DND-41 (cell line): ENCODE results near the gene TTLL5.
A peak's percentile ranks its signal among the peaks of the same experiment; 100 is the strongest.

Experiments used
- ATAC-seq: fragments of 200-7000 bp; cut with Tn5 transposase; 3 replicates; pipeline ENCODE4 v1.9.1; 2021; ENCODE audit warnings: low read depth; ENCODE audit not compliant: insufficient read depth
- DNase-seq: peaks from one replicate; pipeline ENCODE4 v3.0.0-alpha.2; 2020
- H2AFZ ChIP-seq: 2 replicates; pipeline ENCODE4 v1.6.0; 2012; ENCODE audit warnings: low read depth, low read length
- H3K27ac ChIP-seq: 2 replicates; pipeline ENCODE4 v1.5.1; 2012; ENCODE audit warnings: low read length, inconsistent platforms
- H3K27me3 ChIP-seq: fragments of 200-600 bp; sonication (generic); 2 replicates; pipeline ENCODE4 v1.6.0; 2012; ENCODE audit warnings: low read length, mild to moderate bottlenecking, inconsistent platforms; ENCODE audit not compliant: insufficient read depth, poor library complexity
- H3K36me3 ChIP-seq: 2 replicates; pipeline ENCODE4 v1.5.1; 2012; ENCODE audit warnings: low read length, inconsistent platforms; ENCODE audit not compliant: insufficient read depth
- H3K4me1 ChIP-seq: 2 replicates; pipeline ENCODE4 v1.5.1; 2012; ENCODE audit warnings: mild to moderate bottlenecking, low read length; ENCODE audit not compliant: insufficient read depth
- H3K4me2 ChIP-seq: 2 replicates; pipeline ENCODE4 v1.6.0; 2012; ENCODE audit warnings: mild to moderate bottlenecking, moderate library complexity, low read length, inconsistent platforms; ENCODE audit not compliant: insufficient read depth
- H3K4me3 ChIP-seq, 2 experiments: fragments of 200-600 bp in 1 of 2; shearing (Covaris generic) in 1 of 2; 2 replicates each; pipeline ENCODE4 v1.5.1; 2012 to 2016; ENCODE audit warnings: inconsistent platforms in 2 of 2, low read length in 2 of 2, mild to moderate bottlenecking in 2 of 2, low read depth in 1 of 2, moderate library complexity in 1 of 2
- H3K79me2 ChIP-seq: 2 replicates; pipeline ENCODE4 v1.6.0; 2012; ENCODE audit warnings: low read length, inconsistent platforms; ENCODE audit not compliant: insufficient read depth
- H3K9ac ChIP-seq: 2 replicates; pipeline ENCODE4 v1.6.0; 2012; ENCODE audit warnings: low read depth, mild to moderate bottlenecking, inconsistent platforms, low read length, moderate library complexity
- H3K9me3 ChIP-seq: 2 replicates; pipeline ENCODE4 v1.5.1; 2012; ENCODE audit warnings: low read length, moderate library complexity, mild to moderate bottlenecking, inconsistent platforms; ENCODE audit not compliant: insufficient read depth, severe bottlenecking
- H4K20me1 ChIP-seq: 2 replicates; pipeline ENCODE4 v1.6.0; 2012; ENCODE audit warnings: low read length; ENCODE audit not compliant: insufficient read depth
- EZH2 ChIP-seq: IDR thresholded peaks from 3 replicates; pipeline ENCODE4 v1.6.1; 2012; ENCODE audit warnings: borderline replicate concordance, low read depth, mild to moderate bottlenecking, moderate library complexity, low read length, inconsistent platforms; ENCODE audit not compliant: severe bottlenecking
- TF ChIP-seq, protein P1 (sequence below): IDR thresholded peaks from 2 replicates; pipeline ENCODE4 v1.5.1; 2012; ENCODE audit warnings: borderline replicate concordance, low read length, moderate library complexity, mild to moderate bottlenecking; ENCODE audit not compliant: poor library complexity, severe bottlenecking; ENCODE audit errors: extremely low read depth

TTLL5 gene

DNA sequence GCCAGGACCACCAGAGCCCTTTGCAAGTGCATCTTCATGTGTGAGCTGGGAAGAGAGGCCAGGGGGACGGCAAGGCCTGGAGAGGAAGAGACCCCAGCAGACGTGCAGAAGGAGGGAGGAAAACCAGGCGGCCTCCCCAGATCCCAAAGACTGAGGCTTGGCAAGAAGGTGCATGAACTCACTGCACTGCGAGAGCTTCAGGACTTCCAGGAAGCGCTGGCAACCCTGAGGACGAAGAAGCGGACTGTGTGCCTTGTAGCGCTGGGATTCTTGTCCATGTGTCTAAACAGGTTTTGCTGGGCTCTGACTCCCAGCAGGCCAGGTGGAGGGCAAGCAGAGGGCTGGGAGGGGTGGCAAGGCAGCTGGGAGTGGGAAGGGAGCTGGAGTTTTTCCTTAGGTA is 319.8 kb downstream of the TTLL5 start:
- Histone ChIP-seq H3K79me2 (no peaks in the 10 kb centered on the region), H3K4me1 (peaks cover 35% of the 10 kb centered on the region), H3K36me3 (no peaks in the 10 kb centered on the region), H2AFZ (no peak overlapping the region), H3K9me3 (no peaks in the 10 kb centered on the region), H3K27me3 (peaks cover 4% of the 10 kb centered on the region), H3K4me3 (no peak overlapping the region), H4K20me1 (0 out of 2 replicates have a peak, but pooled peaks cover 3% of the 10 kb centered on the region), H3K4me2 (peak overlapping the region; percentile 68), H3K27ac (no peak overlapping the region), H3K9ac (peak overlapping the region; percentile 67; the same call in 1 of the 2 replicates)
- no peak for TF ChIP-seq EZH2
- TF ChIP-seq, protein P1, sequence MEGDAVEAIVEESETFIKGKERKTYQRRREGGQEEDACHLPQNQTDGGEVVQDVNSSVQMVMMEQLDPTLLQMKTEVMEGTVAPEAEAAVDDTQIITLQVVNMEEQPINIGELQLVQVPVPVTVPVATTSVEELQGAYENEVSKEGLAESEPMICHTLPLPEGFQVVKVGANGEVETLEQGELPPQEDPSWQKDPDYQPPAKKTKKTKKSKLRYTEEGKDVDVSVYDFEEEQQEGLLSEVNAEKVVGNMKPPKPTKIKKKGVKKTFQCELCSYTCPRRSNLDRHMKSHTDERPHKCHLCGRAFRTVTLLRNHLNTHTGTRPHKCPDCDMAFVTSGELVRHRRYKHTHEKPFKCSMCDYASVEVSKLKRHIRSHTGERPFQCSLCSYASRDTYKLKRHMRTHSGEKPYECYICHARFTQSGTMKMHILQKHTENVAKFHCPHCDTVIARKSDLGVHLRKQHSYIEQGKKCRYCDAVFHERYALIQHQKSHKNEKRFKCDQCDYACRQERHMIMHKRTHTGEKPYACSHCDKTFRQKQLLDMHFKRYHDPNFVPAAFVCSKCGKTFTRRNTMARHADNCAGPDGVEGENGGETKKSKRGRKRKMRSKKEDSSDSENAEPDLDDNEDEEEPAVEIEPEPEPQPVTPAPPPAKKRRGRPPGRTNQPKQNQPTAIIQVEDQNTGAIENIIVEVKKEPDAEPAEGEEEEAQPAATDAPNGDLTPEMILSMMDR: no peak
- ATAC-seq (no peak), DNase-seq (no peak)

DNA sequence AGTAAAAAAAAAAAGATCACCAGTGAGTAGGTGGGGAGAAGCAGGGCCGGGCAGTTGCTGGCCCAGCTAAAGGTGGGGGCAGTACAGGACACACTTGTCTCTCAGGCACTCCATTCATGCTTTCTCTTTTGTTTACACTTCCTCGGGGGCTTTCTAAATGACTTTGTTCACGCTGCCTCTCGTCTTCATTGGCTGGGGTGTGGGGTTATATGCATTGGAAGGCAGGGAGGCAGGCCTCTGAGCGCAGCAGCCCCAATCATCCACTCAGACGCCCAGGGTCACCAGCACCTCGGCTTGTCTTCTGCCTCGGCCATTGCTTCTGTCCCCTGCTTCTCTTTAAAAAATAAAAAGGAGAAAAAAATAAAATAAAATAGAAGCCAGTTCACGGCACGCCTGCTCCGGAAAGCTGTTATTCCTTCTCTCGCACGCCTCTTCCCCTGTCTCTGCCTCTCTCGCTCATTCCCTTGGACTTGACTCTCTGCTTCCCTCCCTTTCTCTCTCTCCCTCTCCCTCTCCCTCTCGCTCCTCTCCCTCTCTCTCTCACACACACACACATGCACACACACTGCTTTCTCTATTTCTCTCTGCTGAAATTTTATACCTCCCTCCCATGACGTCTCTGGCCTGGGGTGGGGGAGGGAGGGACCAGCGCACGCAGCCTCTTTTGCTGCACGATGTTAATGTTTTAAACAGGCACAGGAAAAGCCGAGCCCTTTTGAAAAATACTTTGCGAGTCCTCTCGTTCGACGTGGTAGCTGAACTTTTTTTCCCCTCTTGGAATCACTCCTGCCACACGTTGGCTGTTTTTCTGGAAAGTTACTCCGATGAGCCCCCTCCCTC is 320.6 kb downstream of the TTLL5 start, which contains the start of gene TGFB3:
TGFB3 (minus strand) TSS at position 570 of the 840 bp plus-strand sequence. CDS start 1,102 bp downstream, outside the sequence.
- TF ChIP-seq, protein P1: no peak
- no peak for TF ChIP-seq EZH2
- peak within 1 kb of the TSS; percentile 85 for H2AFZ ChIP-seq

DNA sequence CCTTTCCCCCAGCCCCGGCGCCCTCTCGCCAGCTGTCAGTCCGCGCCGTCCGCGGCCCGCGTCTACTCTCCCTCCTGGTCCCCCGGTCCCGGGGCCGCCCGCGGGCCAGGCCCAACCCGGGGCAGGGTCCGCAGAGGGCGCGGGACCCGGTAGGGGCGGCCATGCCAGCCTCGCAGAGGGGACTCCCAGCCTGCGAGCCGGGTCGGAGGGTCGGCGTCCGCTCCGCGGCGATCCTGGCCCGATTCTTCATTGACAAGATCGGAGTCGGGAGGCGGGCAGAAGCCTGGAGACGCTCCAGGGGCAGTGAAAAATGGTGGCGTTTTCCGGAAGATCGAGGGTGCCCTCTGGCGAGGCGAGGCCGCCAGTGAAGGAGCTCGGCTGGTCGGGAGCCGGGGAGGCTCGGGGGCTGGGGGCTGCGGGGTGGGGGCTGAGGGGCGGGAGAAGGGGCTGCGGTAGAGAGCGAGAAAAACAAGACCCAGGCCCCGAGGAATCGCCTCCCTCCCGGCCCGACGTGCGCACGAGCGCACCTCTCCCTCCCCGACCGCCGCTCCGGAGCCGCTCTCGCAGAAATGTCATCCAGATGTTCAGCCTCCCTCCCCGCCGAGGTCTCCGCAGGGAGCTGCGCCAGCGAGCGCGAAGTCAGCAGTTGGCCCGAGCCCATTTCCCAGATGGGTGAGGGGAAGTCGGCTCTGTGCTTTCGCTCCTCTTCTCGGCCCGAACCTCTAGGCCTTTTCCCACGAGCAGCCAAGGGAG is 321.4 kb downstream of the TTLL5 start:
- Histone ChIP-seq H3K36me3 (no peaks in the 10 kb centered on the region), H3K79me2 (0 out of 2 replicates have a peak, but pooled peaks cover 2% of the 10 kb centered on the region), H2AFZ (peak overlapping the region; percentile 85), H3K4me3 (peak overlapping the region; percentile 43 to 60; a peak in 3 of 4 replicates), H3K9ac (peak overlapping the region; percentile 67), H3K4me1 (peaks cover 44% of the 10 kb centered on the region), H3K27me3 (peaks cover 4% of the 10 kb centered on the region), H3K4me2 (peak overlapping the region; percentile 68), H3K27ac (peak overlapping the region; percentile 38; the same call in 1 of the 2 replicates), H4K20me1 (0 out of 2 replicates have a peak, but pooled peaks cover 3% of the 10 kb centered on the region), H3K9me3 (no peaks in the 10 kb centered on the region)
- TF ChIP-seq, protein P1: peak; percentile 69
- TF ChIP-seq EZH2: no peak
- peak; percentile 78 for ATAC-seq
- peak; percentile 80 for DNase-seq

More for the DNA sequence above, 320.6 kb downstream of the TTLL5 start, which contains the start of gene TGFB3:
- Histone ChIP-seq H4K20me1 (0 out of 2 replicates have a peak, but pooled peaks cover 3% of the 10 kb centered on the region), H3K4me2 (peak within 1 kb of the TSS; percentile 68), H3K27me3 (peaks cover 4% of the 10 kb centered on the region), H3K36me3 (no peaks in the 10 kb centered on the region), H3K27ac (peak within 1 kb of the TSS; percentile 38; the same call in 1 of the 2 replicates), H3K4me1 (peaks cover 42% of the 10 kb centered on the region), H3K9ac (peak within 1 kb of the TSS; percentile 67), H3K9me3 (no peaks in the 10 kb centered on the region), H3K79me2 (0 out of 2 replicates have a peak, but pooled peaks cover 2% of the 10 kb centered on the region), H3K4me3 (peak within 1 kb of the TSS; percentile 43 to 60; a peak in 3 of 4 replicates)
- ATAC-seq (peak; percentile 48), DNase-seq (peak; percentile 65)
